SK-N-SH (cell line): ENCODE data around the gene NPM1. TPM values are rescaled to one million over a fixed set of nuclear protein-coding genes. Genes with fewer than 3 reads are reported as not detected.

Source experiments
- polyA plus RNA-seq, 3 experiments: library from polyadenylated mRNA; depleted of rRNA; stranded (reverse); fragments of >200 nt; gene quantifications; 2 replicates each; pipeline ENCODE4 v1.2.3, GENCODE V29; 2012
- small RNA-seq, 7 experiments: library from RNA; depleted of rRNA; stranded (forward); fragments of <200 nt; gene quantifications; one replicate each; pipeline ENCODE3, GENCODE V24; 2012

Gene NPM1
- polyA plus RNA-seq, 1 of the 3 experiments (the other 2 are of a cell fraction), result 4,764 TPM

Small RNAs within 50 kb of the gene (small RNA-seq; reads per million reads assigned to genes)
- gene AC091980.1, result 0 reads per million in 7 experiments
- 0 to 9.8 (median 7.6) reads per million in 7 experiments for gene MIR3912
- 0 reads per million in 7 experiments for gene RN7SL339P
- 0 to 0.46 (median 0) reads per million in 7 experiments for gene SNORA70J

Other genes starting within 250 kb of the NPM1 start
- 3.6 and 4.7 TPM in 2 replicates for gene TLX3, start 78.6 kb upstream of the NPM1 start, polyA plus RNA-seq (2012; rRNA removed)
- gene FGF18, start 31.8 kb downstream of the NPM1 start, polyA plus RNA-seq (2012; rRNA removed), result 0.67 and 0.89 TPM in 2 replicates